OCI-LY7 (cell line): ENCODE data around the gene ZNF513. TPM values are rescaled to one million over a fixed set of nuclear protein-coding genes. Genes with fewer than 3 reads are reported as not detected.

Experiments used
- BruUV-seq: library from RNA; stranded (reverse); fragments of 400-500 nt; replicated peaks from 2 replicates; lab custom pipeline; 2021; lab: Mats Ljungman, UMichigan
- CTCF ChIA-PET: fragments of 300-600 bp; sonication (Branson Sonifier 250); formaldehyde crosslinking; loops from one replicate; lab custom pipeline; 2022; ENCODE audit warnings: antibody characterized with exemption; ENCODE audit not compliant: unreplicated experiment; lab: Charles Lee
- POLR2A ChIA-PET: fragments of 300-600 bp; sonication (Branson Sonifier 250); formaldehyde crosslinking; loops from one replicate; lab custom pipeline; 2022; ENCODE audit warnings: antibody characterized with exemption; lab: Charles Lee
- DNase-seq: peaks from one replicate; pipeline ENCODE4 v3.0.0-alpha.2; 2015; ENCODE audit warnings: low spot score
- H2AFZ ChIP-seq: fragments of 200-600 bp; sonication (generic), shearing (Covaris generic); 2 replicates; pipeline ENCODE4 v1.6.1; 2014; ENCODE audit warnings: mild to moderate bottlenecking, antibody characterized with exemption, low read length, moderate library complexity
- H3K27ac ChIP-seq: fragments of 200-600 bp; sonication (generic); 2 replicates; pipeline ENCODE4 v1.5.1; 2014; ENCODE audit warnings: mixed run types, low read depth, mild to moderate bottlenecking, moderate library complexity, low read length, inconsistent platforms; ENCODE audit not compliant: poor library complexity, severe bottlenecking
- H3K36me3 ChIP-seq: fragments of 200-600 bp; sonication (generic); 2 replicates; pipeline ENCODE4 v1.6.1; 2014; ENCODE audit warnings: mild to moderate bottlenecking, antibody characterized with exemption, low read length, moderate library complexity, mixed read lengths; ENCODE audit not compliant: insufficient read depth
- H3K4me1 ChIP-seq: fragments of 200-600 bp; sonication (generic); 2 replicates; pipeline ENCODE4 v1.5.1; 2014; ENCODE audit warnings: mild to moderate bottlenecking, low read length; ENCODE audit not compliant: insufficient read depth, poor library complexity, severe bottlenecking
- H3K4me2 ChIP-seq: fragments of 200-600 bp; sonication (generic); 2 replicates; pipeline ENCODE4 v1.6.1; 2014; ENCODE audit warnings: mild to moderate bottlenecking, low read length
- H3K4me3 ChIP-seq: fragments of 200-600 bp; sonication (generic); 2 replicates; pipeline ENCODE4 v1.5.1; 2014; ENCODE audit warnings: mild to moderate bottlenecking, low read depth, low read length; ENCODE audit not compliant: poor library complexity, severe bottlenecking
- H3K79me2 ChIP-seq: fragments of 200-600 bp; sonication (generic); 2 replicates; pipeline ENCODE4 v1.6.1; 2016; ENCODE audit warnings: low read depth, mild to moderate bottlenecking, low read length, moderate library complexity, mixed read lengths; ENCODE audit not compliant: insufficient read depth
- H3K9me2 ChIP-seq: fragments of 200-600 bp; sonication (generic); 2 replicates; pipeline ENCODE4 v1.6.1; 2016; ENCODE audit warnings: mild to moderate bottlenecking, low read length, mixed read lengths; ENCODE audit not compliant: insufficient read depth
- H3K9me3 ChIP-seq: fragments of 200-600 bp; sonication (generic); 2 replicates; pipeline ENCODE4 v1.6.1; 2014; ENCODE audit warnings: mild to moderate bottlenecking, mixed run types, low read length, mixed read lengths
- H4K20me1 ChIP-seq: fragments of 200-600 bp; sonication (generic); 2 replicates; pipeline ENCODE4 v1.6.1; 2014; ENCODE audit warnings: mild to moderate bottlenecking, antibody characterized with exemption, low read length, moderate library complexity, mixed read lengths; ENCODE audit not compliant: insufficient read depth
- EZH2phosphoT487 ChIP-seq: fragments of 200-600 bp; sonication (generic); IDR thresholded peaks from 2 replicates; pipeline ENCODE4 v1.6.1; 2018; ENCODE audit warnings: low read depth, borderline replicate concordance, mild to moderate bottlenecking, mixed run types, antibody characterized with exemption, low read length, moderate library complexity, mixed read lengths
- intact Hi-C: fragments of 100-400 bp; cut with micrococcal nuclease; formaldehyde crosslinking; loops from one replicate; pipeline ENCODE4 v1.10.0; 2022; ENCODE audit not compliant: unreplicated experiment
- total RNA-seq, 2 experiments: library from RNA; depleted of rRNA in 1 of 2; stranded (reverse); fragments of >200 nt in 1 of 2; shearing (Covaris generic) in 1 of 2; gene quantifications; 2 replicates each; pipeline ENCODE4 v1.2.3, GENCODE V29; 2014 to 2022
- TF ChIP-seq, protein P1 (sequence below): fragments of 200-600 bp; sonication (generic); conservative IDR thresholded peaks from 2 replicates; pipeline ENCODE4 v1.5.1; 2014; ENCODE audit warnings: mild to moderate bottlenecking, antibody characterized with exemption, low read length, moderate library complexity, mixed read lengths

The ZNF513 gene
- total RNA-seq, 2 experiments from 2014 or later, result 10.0 to 10.9 TPM

DNA sequence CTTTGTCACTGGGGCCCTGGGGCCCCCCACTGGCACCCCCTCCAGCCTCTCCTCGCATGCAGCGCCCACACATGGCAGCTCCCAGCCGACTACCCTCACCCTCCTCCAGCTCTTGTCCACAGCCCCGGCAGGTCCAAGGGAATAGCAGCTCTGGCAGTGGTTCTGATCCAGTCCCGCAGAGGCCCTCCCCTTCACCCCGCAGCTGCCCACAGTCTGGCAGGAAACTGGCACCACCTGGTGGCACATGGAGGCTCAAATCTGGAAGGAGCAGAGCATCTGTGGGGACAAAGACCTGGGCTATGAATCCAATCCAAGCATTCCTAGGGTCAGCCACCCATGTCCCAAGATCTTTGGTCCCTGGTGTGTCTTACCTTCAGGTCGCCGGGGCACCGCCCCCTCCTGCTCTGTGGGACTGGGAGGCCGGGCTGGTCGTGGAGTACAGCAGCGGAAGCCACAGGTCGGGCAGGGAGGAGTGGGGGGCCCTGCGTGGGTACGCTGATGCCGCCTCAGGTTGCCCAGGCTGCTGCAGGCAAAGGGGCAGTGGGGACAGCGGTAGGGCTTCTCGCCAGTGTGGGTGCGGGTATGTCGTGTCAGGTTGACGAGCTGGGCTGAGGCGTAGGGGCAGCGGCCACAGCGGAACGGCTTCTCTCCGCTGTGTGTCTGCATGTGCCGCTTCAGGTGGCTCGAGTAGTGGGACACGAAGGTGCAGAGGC, 2.3 kb downstream of the ZNF513 start:
- H2AFZ ChIP-seq, result no peak overlapping the region
- H3K4me2 ChIP-seq, result no peak overlapping the region
- POLR2A ChIA-PET, result no interaction called here
- CTCF ChIA-PET, result no interaction called here
- H3K9me3 ChIP-seq, result no peaks in the 10 kb centered on the region
- TF ChIP-seq, protein P1, sequence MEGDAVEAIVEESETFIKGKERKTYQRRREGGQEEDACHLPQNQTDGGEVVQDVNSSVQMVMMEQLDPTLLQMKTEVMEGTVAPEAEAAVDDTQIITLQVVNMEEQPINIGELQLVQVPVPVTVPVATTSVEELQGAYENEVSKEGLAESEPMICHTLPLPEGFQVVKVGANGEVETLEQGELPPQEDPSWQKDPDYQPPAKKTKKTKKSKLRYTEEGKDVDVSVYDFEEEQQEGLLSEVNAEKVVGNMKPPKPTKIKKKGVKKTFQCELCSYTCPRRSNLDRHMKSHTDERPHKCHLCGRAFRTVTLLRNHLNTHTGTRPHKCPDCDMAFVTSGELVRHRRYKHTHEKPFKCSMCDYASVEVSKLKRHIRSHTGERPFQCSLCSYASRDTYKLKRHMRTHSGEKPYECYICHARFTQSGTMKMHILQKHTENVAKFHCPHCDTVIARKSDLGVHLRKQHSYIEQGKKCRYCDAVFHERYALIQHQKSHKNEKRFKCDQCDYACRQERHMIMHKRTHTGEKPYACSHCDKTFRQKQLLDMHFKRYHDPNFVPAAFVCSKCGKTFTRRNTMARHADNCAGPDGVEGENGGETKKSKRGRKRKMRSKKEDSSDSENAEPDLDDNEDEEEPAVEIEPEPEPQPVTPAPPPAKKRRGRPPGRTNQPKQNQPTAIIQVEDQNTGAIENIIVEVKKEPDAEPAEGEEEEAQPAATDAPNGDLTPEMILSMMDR, result peak; percentile 51
- no peak for TF ChIP-seq EZH2phosphoT487
- H3K27ac ChIP-seq, result no peak overlapping the region
- H3K36me3 ChIP-seq, result peaks cover 93% of the 10 kb centered on the region
- peaks cover 11% of the 10 kb centered on the region; the same call in 1 of the 2 replicates for H3K79me2 ChIP-seq
- no peaks in the 10 kb centered on the region for H4K20me1 ChIP-seq
- peaks cover 19% of the 10 kb centered on the region for H3K4me1 ChIP-seq
- intact Hi-C loops, result no loop called here
- H3K9me2 ChIP-seq, result no peaks in the 10 kb centered on the region
- no peak for DNase-seq
- no TSS peak for BruUV-seq
- no peak overlapping the region for H3K4me3 ChIP-seq

DNA sequence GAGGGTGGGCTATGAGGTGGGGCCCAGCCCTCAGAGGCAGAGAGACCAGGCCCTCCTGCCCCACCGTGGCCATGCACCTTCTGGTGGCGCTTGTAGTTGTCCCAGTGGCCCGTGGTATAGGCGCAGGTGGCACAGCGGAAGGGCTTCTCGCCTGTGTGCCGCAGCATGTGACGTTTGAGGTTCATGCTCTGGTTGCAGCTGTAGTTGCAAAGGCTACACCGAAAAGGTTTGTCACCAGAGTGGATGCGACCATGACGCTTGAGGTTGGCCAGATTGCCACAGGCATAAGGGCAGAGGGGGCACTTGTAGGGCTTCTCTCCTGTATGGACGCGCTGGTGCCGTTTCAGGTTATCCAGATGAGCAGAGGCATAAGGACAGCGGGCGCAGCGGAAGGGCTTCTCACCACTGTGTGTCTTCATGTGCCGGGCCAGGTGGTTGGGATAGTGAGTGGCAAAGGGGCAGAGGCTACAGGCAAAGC, 2.9 kb downstream of the ZNF513 start:
- Histone ChIP-seq H3K4me3 (no peak overlapping the region), H2AFZ (no peak overlapping the region), H3K4me2 (no peak overlapping the region), H3K9me3 (no peaks in the 10 kb centered on the region), H3K9me2 (no peaks in the 10 kb centered on the region), H3K79me2 (peaks cover 13% of the 10 kb centered on the region; the same call in 1 of the 2 replicates), H3K4me1 (peaks cover 23% of the 10 kb centered on the region), H4K20me1 (no peaks in the 10 kb centered on the region), H3K36me3 (peaks cover 95% of the 10 kb centered on the region), H3K27ac (no peak overlapping the region)
- intact Hi-C loops, result no loop called here
- TF ChIP-seq EZH2phosphoT487, result no peak
- TF ChIP-seq, protein P1, result no peak
- ChIA-PET CTCF (no interaction called here), POLR2A (no interaction called here)
- no peak for DNase-seq
- no TSS peak for BruUV-seq
